Smooth muscle cell (in vitro differentiated cells): ENCODE results near the gene RSAD2. TPM values are rescaled to one million over a fixed set of nuclear protein-coding genes. Genes with fewer than 3 reads are reported as not detected.

Experiments used
- DNase-seq: peaks from one replicate; lab custom pipeline; 2025; ENCODE audit not compliant: unreplicated experiment; lab: John Stamatoyannopoulos, UW
- H2AFZ ChIP-seq: fragments of 200-600 bp; sonication (generic); 2 replicates; pipeline ENCODE4 v1.6.0; 2016; ENCODE audit warnings: antibody characterized with exemption, low read depth, mild to moderate bottlenecking
- H3F3A ChIP-seq: fragments of 200-600 bp; sonication (generic); 2 replicates; pipeline ENCODE4 v1.6.0; 2017; ENCODE audit warnings: antibody characterized with exemption, low read depth
- H3K27ac ChIP-seq: fragments of 200-600 bp; sonication (generic); 2 replicates; pipeline ENCODE4 v1.5.1; 2016; ENCODE audit warnings: low read depth, mild to moderate bottlenecking
- H3K27me3 ChIP-seq: fragments of 200-600 bp; sonication (generic); 2 replicates; pipeline ENCODE4 v1.6.1; 2016; ENCODE audit warnings: low read depth, mild to moderate bottlenecking
- H3K36me3 ChIP-seq: fragments of 200-600 bp; sonication (generic); 2 replicates; pipeline ENCODE4 v1.5.1; 2016; ENCODE audit warnings: low read depth
- H3K4me1 ChIP-seq: fragments of 200-600 bp; sonication (generic); 2 replicates; pipeline ENCODE4 v1.5.1; 2016; ENCODE audit warnings: low read depth
- H3K4me2 ChIP-seq: fragments of 200-600 bp; sonication (generic); 2 replicates; pipeline ENCODE4 v1.6.0; 2016; ENCODE audit warnings: mild to moderate bottlenecking
- H3K4me3 ChIP-seq: fragments of 200-600 bp; sonication (generic); 2 replicates; pipeline ENCODE4 v1.5.1; 2016; ENCODE audit warnings: mild to moderate bottlenecking
- H3K79me2 ChIP-seq: fragments of 200-600 bp; sonication (generic); 2 replicates; pipeline ENCODE4 v1.6.0; 2016; ENCODE audit warnings: low read depth, mild to moderate bottlenecking
- H3K9ac ChIP-seq: fragments of 200-600 bp; sonication (generic); 2 replicates; pipeline ENCODE4 v1.6.0; 2016; ENCODE audit warnings: low read depth
- H3K9me3 ChIP-seq: fragments of 200-600 bp; sonication (generic); replicated peaks from 2 replicates; pipeline ENCODE4 v1.5.1; 2016; ENCODE audit warnings: low read depth
- H4K20me1 ChIP-seq: fragments of 200-600 bp; sonication (generic); 2 replicates; pipeline ENCODE4 v1.6.0; 2016; ENCODE audit warnings: low read depth
- WGBS: methylation state at CpG from one replicate; pipeline ENCODE4 v1.1.7; 2016; ENCODE audit warnings: low lambda C conversion rate; 5-methylcytosine and 5-hydroxymethylcytosine counted together
- polyA plus RNA-seq: library from polyadenylated mRNA; unstranded; fragments of >200 nt; fragmentation: Nextera tagmentation; extraction: Ambion mirVana; gene quantifications from 2 replicates; pipeline ENCODE4 v1.2.1, GENCODE V29; 2016
- total RNA-seq: library from RNA; depleted of rRNA; stranded (reverse); fragments of >200 nt; gene quantifications from 2 replicates; pipeline ENCODE4 v1.2.3, GENCODE V29; 2014
- TF ChIP-seq, protein P1 (sequence below): fragments of 200-600 bp; sonication (generic); IDR thresholded peaks from 2 replicates; pipeline ENCODE4 v1.5.1; 2017; ENCODE audit warnings: borderline replicate concordance, mild to moderate bottlenecking, antibody characterized with exemption; ENCODE audit not compliant: insufficient read depth, poor library complexity, severe bottlenecking

The RSAD2 gene
- total and polyA plus RNA-seq, 2 experiments from 2014 or later: not detected

GRCh38 chr2:6921321-6921922, 43.8 kb downstream of the RSAD2 start:
- Histone ChIP-seq H3K27ac (no peak overlapping the region), H2AFZ (no peak overlapping the region), H4K20me1 (peaks cover 70% of the 10 kb centered on the region), H3K36me3 (no peaks in the 10 kb centered on the region), H3K27me3 (no peaks in the 10 kb centered on the region), H3K9ac (no peak overlapping the region), H3K4me2 (no peak overlapping the region), H3K9me3 (no peaks in the 10 kb centered on the region), H3K79me2 (peaks cover 3% of the 10 kb centered on the region), H3K4me1 (no peaks in the 10 kb centered on the region), H3F3A (no peaks in the 10 kb centered on the region), H3K4me3 (no peak overlapping the region)
- WGBS: 68% methylated on average over 11 of the region's 11 CpGs
- TF ChIP-seq, protein P1, sequence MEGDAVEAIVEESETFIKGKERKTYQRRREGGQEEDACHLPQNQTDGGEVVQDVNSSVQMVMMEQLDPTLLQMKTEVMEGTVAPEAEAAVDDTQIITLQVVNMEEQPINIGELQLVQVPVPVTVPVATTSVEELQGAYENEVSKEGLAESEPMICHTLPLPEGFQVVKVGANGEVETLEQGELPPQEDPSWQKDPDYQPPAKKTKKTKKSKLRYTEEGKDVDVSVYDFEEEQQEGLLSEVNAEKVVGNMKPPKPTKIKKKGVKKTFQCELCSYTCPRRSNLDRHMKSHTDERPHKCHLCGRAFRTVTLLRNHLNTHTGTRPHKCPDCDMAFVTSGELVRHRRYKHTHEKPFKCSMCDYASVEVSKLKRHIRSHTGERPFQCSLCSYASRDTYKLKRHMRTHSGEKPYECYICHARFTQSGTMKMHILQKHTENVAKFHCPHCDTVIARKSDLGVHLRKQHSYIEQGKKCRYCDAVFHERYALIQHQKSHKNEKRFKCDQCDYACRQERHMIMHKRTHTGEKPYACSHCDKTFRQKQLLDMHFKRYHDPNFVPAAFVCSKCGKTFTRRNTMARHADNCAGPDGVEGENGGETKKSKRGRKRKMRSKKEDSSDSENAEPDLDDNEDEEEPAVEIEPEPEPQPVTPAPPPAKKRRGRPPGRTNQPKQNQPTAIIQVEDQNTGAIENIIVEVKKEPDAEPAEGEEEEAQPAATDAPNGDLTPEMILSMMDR: no peak
- DNase-seq: no peak

GRCh38 chr2:6922201-6922656, 44.7 kb downstream of the RSAD2 start:
- Histone ChIP-seq H3K9me3 (no peaks in the 10 kb centered on the region), H3K4me3 (no peak overlapping the region), H3F3A (no peaks in the 10 kb centered on the region), H3K4me1 (no peaks in the 10 kb centered on the region), H3K9ac (no peak overlapping the region), H4K20me1 (peaks cover 78% of the 10 kb centered on the region), H3K27ac (no peak overlapping the region), H3K27me3 (no peaks in the 10 kb centered on the region), H3K79me2 (peaks cover 3% of the 10 kb centered on the region), H2AFZ (no peak overlapping the region), H3K36me3 (no peaks in the 10 kb centered on the region), H3K4me2 (no peak overlapping the region)
- 83% methylated on average over 8 of the region's 8 CpGs for WGBS
- TF ChIP-seq, protein P1: no peak
- no peak for DNase-seq

- no peaks in the 10 kb centered on the region for H3K4me1 ChIP-seq
- no peak overlapping the region for H3K9ac ChIP-seq
- H3K27me3 ChIP-seq: no peaks in the 10 kb centered on the region
- no peaks in the 10 kb centered on the region for H3K9me3 ChIP-seq
- H3K27ac ChIP-seq: no peak overlapping the region
- no peaks in the 10 kb centered on the region for H3F3A ChIP-seq
- 96% methylated on average over 10 of the region's 10 CpGs for WGBS
- H2AFZ ChIP-seq: no peak overlapping the region
- no peak for DNase-seq
- TF ChIP-seq, protein P1: no peak
- no peak overlapping the region for H3K4me3 ChIP-seq
- H4K20me1 ChIP-seq: peaks cover 89% of the 10 kb centered on the region
- no peaks in the 10 kb centered on the region for H3K36me3 ChIP-seq
- H3K4me2 ChIP-seq: no peak overlapping the region
- peaks cover 3% of the 10 kb centered on the region for H3K79me2 ChIP-seq
Measured at GRCh38 chr2:6923319-6923718, 45.7 kb downstream of the RSAD2 start.
